ENCODE measurements around the gene ORM1. TPM values are rescaled to one million over a fixed set of nuclear protein-coding genes. Genes with fewer than 3 reads are reported as not detected.

The ORM1 gene
- total and polyA plus RNA-seq, 2 of the 8 experiments (the other 6 are each of a cell fraction or from before 2014, with no cell fraction given), result 0.32 TPM; not detected in 1

DNA sequence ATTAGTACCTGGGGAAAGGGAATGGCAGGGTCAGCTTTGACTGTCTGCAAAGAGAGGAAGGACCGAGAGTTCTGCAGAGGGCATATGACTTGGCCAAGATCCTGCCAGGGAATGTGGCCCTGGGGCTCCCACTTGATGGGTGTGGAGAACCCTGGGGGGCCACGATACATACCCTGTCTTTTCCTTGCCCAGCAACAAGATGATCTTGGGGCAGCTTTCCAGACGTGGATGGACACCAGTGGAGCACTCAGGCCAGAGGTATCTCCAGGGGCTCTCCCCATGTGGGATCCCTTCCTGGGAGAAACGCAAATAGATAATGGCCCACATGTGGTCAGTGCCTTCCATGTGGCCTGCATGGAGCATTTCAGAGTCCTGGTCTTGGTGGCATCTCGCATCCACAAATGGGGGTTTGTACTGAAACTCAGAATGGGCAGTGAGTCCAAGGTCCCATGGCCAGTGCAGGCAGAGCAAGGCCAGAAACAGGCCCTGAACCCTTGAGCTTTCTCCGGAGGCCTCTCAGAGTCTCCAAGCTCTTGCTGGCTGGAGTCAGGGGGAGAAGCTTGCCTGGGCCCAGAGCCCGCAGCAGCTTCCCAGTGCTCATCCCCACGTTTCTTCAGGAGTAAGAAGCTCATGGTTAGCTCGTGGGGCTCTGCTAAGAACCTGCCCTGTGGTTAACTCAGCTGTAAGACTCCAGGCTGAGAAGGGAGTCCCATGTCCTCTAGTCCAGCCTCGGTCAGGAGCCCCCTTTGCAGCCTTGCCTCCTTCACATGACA lies 18.3 kb upstream of the ORM1 start:
- no peak overlapping the region for H3K27ac ChIP-seq (ENCODE audit: low read depth, low read length)
- CTCF ChIA-PET (ENCODE audit: partially characterized antibody), result interaction anchor here (0.7 to 1.2 kb wide), 5 partner anchors 25 to 345 kb away, joined by 3 read pairs; no protein-coding TSS in a partner anchor

More for the DNA sequence above, 18.3 kb upstream of the ORM1 start:
- H3K9me3 ChIP-seq (ENCODE audit: insufficient read depth in 2 of 2, low read depth in 1 of 2, low read length in 1 of 2), result no peaks in the 10 kb centered on the region
- no peak overlapping the region for H3K4ac ChIP-seq (replicated peaks; ENCODE audit: insufficient read length, low read depth, low read length)
- no peak overlapping the region for H3K4me2 ChIP-seq (ENCODE audit: insufficient read depth in 1 of 2, low read depth in 2 of 2, low read length in 2 of 2)
- H3K23ac ChIP-seq (ENCODE audit: insufficient read length), result no peak overlapping the region
- peaks cover 0 to 1% of the 10 kb centered on the region in 2 experiments for H4K20me1 ChIP-seq (replicated peaks in 1 of 2; ENCODE audit: control insufficient read depth in 1 of 2, insufficient read depth in 2 of 2, low read length in 2 of 2)
- no peaks in the 10 kb centered on the region for H3K79me2 ChIP-seq (ENCODE audit: control insufficient read depth in 1 of 2, insufficient read depth in 2 of 2, low read length in 2 of 2)
- no peak overlapping the region for H3K18ac ChIP-seq (ENCODE audit: extremely low read depth, low read length)
- H2AK5ac ChIP-seq (ENCODE audit: low read depth, low read length), result no peak overlapping the region
- H2BK5ac ChIP-seq (ENCODE audit: low read depth, low read length), result no peak overlapping the region
- peak in 1 of 2 experiments; percentile 24 for DNase-seq (ENCODE audit: low read depth in 1 of 2, low spot score in 2 of 2)
- no peak overlapping the region for H2BK15ac ChIP-seq (ENCODE audit: low read length)
- H3K23me2 ChIP-seq (ENCODE audit: low read depth, low read length), result no peaks in the 10 kb centered on the region
- H2AFZ ChIP-seq (ENCODE audit: low read length), result no peak overlapping the region
- no peak overlapping the region for H2BK12ac ChIP-seq (ENCODE audit: low read depth, low read length)
- no peak for TF ChIP-seq CHD2 (IDR thresholded peaks at IDR 0.05; ENCODE audit: low read length)
- no peak for FAIRE-seq
- POLR2A ChIA-PET (ENCODE audit: partially characterized antibody), result no interaction called here
- no peak overlapping the region for H3K14ac ChIP-seq (ENCODE audit: insufficient read length)
- H4K8ac ChIP-seq (ENCODE audit: extremely low read depth, insufficient read depth, low read length), result no peak overlapping the region; the same call in 1 of the 2 replicates
- no peaks in the 10 kb centered on the region for H3K79me1 ChIP-seq (ENCODE audit: low read depth, low read length)
- H4K91ac ChIP-seq (replicated peaks; ENCODE audit: insufficient read length, low read length), result no peak overlapping the region
- no peak overlapping the region for H4K5ac ChIP-seq (ENCODE audit: insufficient read length, low read depth, low read length)
- no peak overlapping the region for H3K56ac ChIP-seq (replicated peaks; ENCODE audit: insufficient read length, low read depth, low read length)
- 86% methylated on average over 10 of the region's 10 CpGs; no CpG with 5 or more reads in 1 of the 2 experiments for WGBS, 2 experiments (ENCODE audit: extremely low coverage in 1 of 2, insufficient coverage in 1 of 2, insufficient read length in 1 of 2, insufficient replicate concordance in 2 of 2, low coverage in 1 of 2, low lambda C conversion rate in 2 of 2, missing lambda C conversion rate in 1 of 2)
- no peak overlapping the region for H2BK120ac ChIP-seq (replicated peaks; ENCODE audit: low read depth, low read length)
- H3K9ac ChIP-seq (replicated peaks in 1 of 4; ENCODE audit: extremely low read depth in 1 of 4, low read depth in 3 of 4, low read length in 3 of 4), result no peak overlapping the region
- no peaks in the 10 kb centered on the region; a peak in 3 of 8 replicates for H3K36me3 ChIP-seq (ENCODE audit: control insufficient read depth in 2 of 4, insufficient read depth in 4 of 4, low read length in 3 of 4)
- no peaks in the 10 kb centered on the region for H3K27me3 ChIP-seq (replicated peaks in 1 of 4; ENCODE audit: control insufficient read depth in 3 of 4, extremely low read depth in 1 of 4, insufficient read depth in 3 of 4, low read length in 3 of 4)
- no peaks in the 10 kb centered on the region; a peak in 2 of 7 replicates for H3K4me1 ChIP-seq (replicated peaks in 1 of 4; ENCODE audit: control insufficient read depth in 3 of 4, insufficient read depth in 4 of 4, low read length in 3 of 4)
- no peak overlapping the region for H2BK20ac ChIP-seq (ENCODE audit: low read length)
- H3K4me3 ChIP-seq (ENCODE audit: extremely low read depth in 1 of 4, insufficient read depth in 2 of 4, low read depth in 3 of 4, low read length in 4 of 4), result no peak overlapping the region

Measured in H1 (cell line).